ENCODE data around the gene NT5C.

Gene NT5C

GRCh38 chr17:75091855-75092327 is 39.7 kb downstream of the NT5C start:
- no peak for DNase-seq (ENCODE audit: low read depth)

GRCh38 chr17:75090871-75091854 is 40.4 kb downstream of the NT5C start:
- no peak for DNase-seq (ENCODE audit: low read depth)

GRCh38 chr17:75088465-75089417 is 42.8 kb downstream of the NT5C start:
- DNase-seq (ENCODE audit: low read depth) = no peak

- DNase-seq (ENCODE audit: low read depth) = no peak
These were observed 43.7 kb downstream of the NT5C start, which contains the start of gene SLC16A5 for GRCh38 chr17:75087558-75088453. Gene SLC16A5, plus strand, starts transcription at chr17:75087954. Its CDS starts 5,683 bp downstream, at chr17:75093637.

- DNase-seq (ENCODE audit: low read depth) = no peak
These were observed 44.4 kb downstream of the NT5C start for GRCh38 chr17:75087182-75087557.

GRCh38 chr17:75086496-75087181 is 44.9 kb downstream of the NT5C start:
- no peak for DNase-seq (ENCODE audit: low read depth)

- no peak for DNase-seq (ENCODE audit: low read depth)
These were observed 47.4 kb downstream of the NT5C start for GRCh38 chr17:75084039-75084660.

- no peak for DNase-seq (ENCODE audit: low read depth)
These were observed 48.9 kb downstream of the NT5C start for GRCh38 chr17:75082683-75083082.

GRCh38 chr17:75081611-75082540 is 49.7 kb downstream of the NT5C start:
- DNase-seq (ENCODE audit: low read depth) = no peak

All from stimulated activated CD8-positive, alpha-beta memory T cell treated with anti-CD3 and anti-CD28 coated beads, Interleukin-12 subunit alpha, Interleukin-12 subunit beta, amount 100 ng/mL, for 4 hours (primary cell).